HepG2 (cell line): ENCODE measurements around the gene RARG. TPM values are rescaled to one million over a fixed set of nuclear protein-coding genes. Genes with fewer than 3 reads are reported as not detected.

ENCODE experiments used
- ATAC-seq: fragments of 200-7000 bp; cut with Tn5 transposase; 3 replicates; pipeline ENCODE4 v1.9.1; 2020; ENCODE audit warnings: mild to moderate bottlenecking, moderate library complexity
- BruUV-seq: library from RNA; stranded (reverse); fragments of 400-500 nt; replicated peaks from 2 replicates; lab custom pipeline; 2021; lab: Mats Ljungman, UMichigan
- CTCF ChIA-PET: fragments of 300-600 bp; formaldehyde crosslinking; extraction: SDS; loops from one replicate; lab custom pipeline; 2021; ENCODE audit warnings: low total read pairs, inconsistent platforms, low intra/inter-chr PET ratio; lab: Yijun Ruan, JAX
- POLR2A ChIA-PET: fragments of 350-600 bp; sonication (Branson Sonifier 250); formaldehyde crosslinking; loops from one replicate; lab custom pipeline; 2020; ENCODE audit warnings: antibody characterized with exemption, inconsistent platforms; lab: Yijun Ruan, JAX
- DNase-seq: peaks from one replicate; pipeline ENCODE4 v3.0.0-alpha.2; 2015; ENCODE audit warnings: low spot score
- FAIRE-seq: peaks from 3 replicates; lab custom pipeline; 2011; peaks lifted over from hg19 to GRCh38; lab: Jason Lieb, UNC
- H2AFZ ChIP-seq: one replicate; pipeline ENCODE4 v1.6.1; 2011; ENCODE audit warnings: low read length, inconsistent platforms
- H3K27ac ChIP-seq: fragments of 300-600 bp; 3 replicates; pipeline ENCODE4 v1.8.0; 2011; ENCODE audit warnings: mixed run types, mild to moderate bottlenecking, mixed read lengths, low read length, inconsistent platforms; ENCODE audit not compliant: insufficient read depth; ENCODE audit errors: extremely low read length
- H3K27me3 ChIP-seq, 2 experiments: fragments of 200-600 bp in 1 of 2; 2 replicates in 1 of 2; 3 replicates in 1 of 2; pipeline versions ENCODE4 v1.6.0 to v1.8.0; 2011; ENCODE audit warnings: low read length in 2 of 2, mild to moderate bottlenecking in 2 of 2, moderate library complexity in 2 of 2, inconsistent platforms in 1 of 2; ENCODE audit not compliant: insufficient read depth in 2 of 2, control insufficient read depth in 1 of 2
- H3K36me3 ChIP-seq, 2 experiments: fragments of 200-600 bp in 1 of 2; replicated peaks in 1 of 2; 2 replicates in 1 of 2; 3 replicates in 1 of 2; pipeline versions ENCODE4 v1.5.1 to v1.8.0; 2011; ENCODE audit warnings: low read length in 2 of 2, inconsistent platforms in 1 of 2; ENCODE audit not compliant: insufficient read depth in 2 of 2, control insufficient read depth in 1 of 2
- H3K4me1 ChIP-seq: 2 replicates; pipeline ENCODE4 v1.5.1; 2012; ENCODE audit warnings: low read length, inconsistent platforms; ENCODE audit not compliant: insufficient read depth
- H3K4me2 ChIP-seq: 2 replicates; pipeline ENCODE4 v1.6.0; 2011; ENCODE audit warnings: low read depth, low read length, inconsistent platforms
- H3K4me3 ChIP-seq, 3 experiments: fragments of 200-600 bp in 1 of 3; sonication (generic), shearing (Covaris generic) in 1 of 3; replicated peaks in 1 of 3; 2 replicates each; pipeline ENCODE4 v1.5.1; 2011 to 2016; ENCODE audit warnings: low read length in 3 of 3, inconsistent platforms in 2 of 3, low read depth in 2 of 3, mild to moderate bottlenecking in 2 of 3, control low read depth in 1 of 3, mixed read lengths in 1 of 3; ENCODE audit not compliant: insufficient read depth in 1 of 3
- H3K79me2 ChIP-seq: one replicate; pipeline ENCODE4 v1.6.1; 2011; ENCODE audit warnings: low read length, inconsistent platforms; ENCODE audit not compliant: insufficient read depth
- H3K9ac ChIP-seq: 2 replicates; pipeline ENCODE4 v1.6.0; 2011; ENCODE audit warnings: mild to moderate bottlenecking, low read depth, low read length, inconsistent platforms; ENCODE audit not compliant: insufficient read depth
- H3K9me3 ChIP-seq: 2 replicates; pipeline ENCODE4 v1.5.1; 2012; ENCODE audit warnings: mild to moderate bottlenecking, low read length
- H4K20me1 ChIP-seq: 2 replicates; pipeline ENCODE4 v1.6.0; 2011; ENCODE audit warnings: inconsistent platforms, mild to moderate bottlenecking, low read length, moderate library complexity; ENCODE audit not compliant: insufficient read depth
- CENPT ChIP-seq: sonication (generic); formaldehyde crosslinking; IDR thresholded peaks from 2 replicates; pipeline ENCODE4 v1.8.0; 2022; ENCODE audit warnings: low read depth, mild to moderate bottlenecking, moderate library complexity, missing genetic modification reagents
- KDM1A ChIP-seq: IDR thresholded peaks from 2 replicates; pipeline ENCODE4 v1.6.1; 2016; ENCODE audit warnings: missing compliant biosample characterization
- RCOR2 ChIP-seq: IDR thresholded peaks from 2 replicates; pipeline ENCODE4 v1.6.1; 2016; ENCODE audit warnings: missing biosample characterization, missing genetic modification reagents
- RNF2 ChIP-seq: fragments of 450-650 bp; conservative IDR thresholded peaks from 2 replicates; pipeline ENCODE4 v1.6.1; 2016; ENCODE audit warnings: low read depth
- RXRB ChIP-seq: IDR thresholded peaks from 2 replicates; pipeline ENCODE4 v1.6.1; 2016; ENCODE audit warnings: borderline replicate concordance, missing genetic modification reagents, missing compliant biosample characterization
- SALL1 ChIP-seq: sonication (generic); formaldehyde crosslinking; IDR thresholded peaks from 2 replicates; pipeline ENCODE4 v1.8.0; 2022; ENCODE audit warnings: mild to moderate bottlenecking, missing genetic modification reagents
- ZFX ChIP-seq: sonication (generic); formaldehyde crosslinking; IDR thresholded peaks from 2 replicates; pipeline ENCODE4 v1.4.0; 2020; ENCODE audit warnings: mild to moderate bottlenecking, low read depth, missing genetic modification reagents, moderate library complexity
- ZNF644 ChIP-seq: IDR thresholded peaks from 2 replicates; pipeline ENCODE4 v1.6.1; 2016; ENCODE audit warnings: low read depth
- WGBS: methylation state at CpG from one replicate; pipeline ENCODE4 v1.1.6; 2017; ENCODE audit warnings: low lambda C conversion rate; 5-methylcytosine and 5-hydroxymethylcytosine counted together
- in situ Hi-C: cut with HindIII; loops from 2 replicates; pipeline ENCODE4 v1.10.0; 2017; ENCODE audit warnings: low pct_unique_long_range_greater_than_20kb; ENCODE audit not compliant: extremely low pct_ligation_motif_present
- intact Hi-C: fragments of 100-400 bp; cut with micrococcal nuclease; formaldehyde crosslinking; loops from one replicate; pipeline ENCODE4 v1.10.0; 2022; ENCODE audit not compliant: unreplicated experiment
- polyA plus RNA-seq, 8 experiments: library from polyadenylated mRNA; depleted of rRNA in 3 of 8; stranded (reverse) in 7 of 8; unstranded in 1 of 8; fragments of >200 nt; fragmentation: Illumina TruSeq in 4 of 8; extraction: Trizol in 4 of 8; gene quantifications; 2 replicates each; pipeline versions ENCODE4 v1.2.1 to v1.2.3, GENCODE V29; 2011 to 2016; ENCODE audit warnings: low read depth in 4 of 8, missing spikeins in 1 of 8, mixed read lengths in 1 of 8; ENCODE audit not compliant: insufficient read depth in 1 of 8
- total RNA-seq, 5 experiments: library from RNA; depleted of rRNA; stranded (reverse); fragments of >200 nt; fragmentation: Illumina TruSeq; extraction: Trizol; gene quantifications; 2 replicates each; pipeline ENCODE4 v1.2.3, GENCODE V29; 2016; ENCODE audit warnings: low read depth in 1 of 5
- TF ChIP-seq, protein P1 (sequence below): IDR thresholded peaks from 2 replicates; pipeline ENCODE4 v1.6.1; 2016; ENCODE audit warnings: mild to moderate bottlenecking

The RARG gene
- total and polyA plus RNA-seq, 2 of the 13 experiments (the other 11 are each of a cell fraction or from before 2014, with no cell fraction given), result 0.77 to 1.5 TPM

DNA sequence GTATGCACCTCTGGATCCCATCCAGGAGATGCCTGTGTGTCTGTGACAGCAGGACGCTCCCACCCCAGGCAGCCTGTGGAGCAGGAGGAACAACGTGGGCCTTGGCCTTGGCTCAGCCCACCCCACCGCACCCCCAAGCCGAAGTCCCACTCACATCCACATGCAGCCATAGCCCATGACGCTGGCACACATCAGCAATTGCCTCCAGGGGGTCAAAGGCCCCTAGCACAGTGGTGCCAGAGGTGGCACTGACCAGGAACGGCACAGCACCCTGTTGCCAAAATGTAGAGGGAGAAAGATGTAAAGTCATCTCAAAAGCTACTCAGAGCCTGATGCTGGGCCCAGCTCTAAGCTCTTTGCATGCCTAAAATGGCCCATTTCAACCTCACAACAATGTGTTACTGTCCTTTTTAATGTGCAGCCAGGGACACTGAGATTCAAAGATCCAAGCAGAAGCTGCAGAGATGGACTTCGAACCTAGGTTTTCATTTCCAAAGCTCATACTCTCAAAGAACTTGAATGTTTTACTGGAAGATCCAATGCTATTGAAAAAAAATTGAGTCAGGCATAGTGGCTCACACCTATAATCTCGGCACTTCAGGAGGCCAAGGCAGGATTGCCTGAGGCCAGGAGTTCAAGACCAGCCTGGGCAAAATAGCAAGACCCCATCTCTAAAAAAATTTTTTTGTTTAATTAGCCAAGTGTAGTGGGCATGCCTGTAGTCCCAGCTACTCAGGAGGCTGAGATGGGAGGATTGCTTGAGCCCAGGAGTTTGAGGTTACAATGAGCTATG, 70.7 kb downstream of the RARG start (continued):
- TF ChIP-seq, protein P1, sequence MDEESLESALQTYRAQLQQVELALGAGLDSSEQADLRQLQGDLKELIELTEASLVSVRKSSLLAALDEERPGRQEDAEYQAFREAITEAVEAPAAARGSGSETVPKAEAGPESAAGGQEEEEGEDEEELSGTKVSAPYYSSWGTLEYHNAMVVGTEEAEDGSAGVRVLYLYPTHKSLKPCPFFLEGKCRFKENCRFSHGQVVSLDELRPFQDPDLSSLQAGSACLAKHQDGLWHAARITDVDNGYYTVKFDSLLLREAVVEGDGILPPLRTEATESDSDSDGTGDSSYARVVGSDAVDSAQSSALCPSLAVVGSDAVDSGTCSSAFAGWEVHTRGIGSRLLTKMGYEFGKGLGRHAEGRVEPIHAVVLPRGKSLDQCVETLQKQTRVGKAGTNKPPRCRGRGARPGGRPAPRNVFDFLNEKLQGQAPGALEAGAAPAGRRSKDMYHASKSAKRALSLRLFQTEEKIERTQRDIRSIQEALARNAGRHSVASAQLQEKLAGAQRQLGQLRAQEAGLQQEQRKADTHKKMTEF, result peak; percentile 27; the same call in 1 of the 2 replicates
- no peak for TF ChIP-seq CENPT
- TF ChIP-seq RCOR2 (CRISPR knock-in tag), result peak; percentile 65; the same call in 1 of the 2 replicates
- peak; percentile 25; the same call in 1 of the 2 replicates for TF ChIP-seq SALL1 (CRISPR knock-in tag)
- TF ChIP-seq ZNF644 (CRISPR knock-in tag), result 0 out of 2 replicates have a peak, but pooled peaks have one; percentile 9
- peak; percentile 36; the same call in 1 of the 2 replicates for TF ChIP-seq KDM1A
- peak; percentile 26; the same call in 1 of the 2 replicates for TF ChIP-seq RXRB (CRISPR knock-in tag)

DNA sequence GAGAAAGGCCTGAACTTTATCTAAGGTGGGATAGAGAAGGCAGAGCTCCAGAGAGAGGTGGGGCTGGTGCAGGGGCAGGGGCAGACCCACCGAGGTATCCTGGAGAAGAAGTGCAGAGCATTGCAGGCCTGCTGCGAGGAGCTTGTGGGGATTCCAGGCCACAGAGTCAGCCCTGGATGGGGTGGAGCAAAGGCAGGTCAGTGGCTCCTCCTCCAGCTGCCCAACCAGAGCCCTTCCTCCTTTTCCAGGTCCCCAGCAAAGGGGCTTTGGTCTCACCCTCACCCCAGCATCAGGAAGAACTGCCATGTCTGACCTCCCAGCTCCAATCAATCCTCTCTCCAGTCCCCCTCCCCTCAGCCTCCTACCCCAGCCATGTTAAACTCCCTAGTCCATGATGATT, 71.3 kb downstream of the RARG start:
- Histone ChIP-seq H3K79me2 (no peaks in the 10 kb centered on the region), H3K4me1 (peaks cover 44% of the 10 kb centered on the region), H2AFZ (no peak overlapping the region), H3K9ac (no peak overlapping the region), H4K20me1 (no peaks in the 10 kb centered on the region), H3K4me2 (peak overlapping the region; percentile 50), H3K27ac (peak overlapping the region; percentile 53), H3K9me3 (no peaks in the 10 kb centered on the region), H3K36me3 (no peaks in the 10 kb centered on the region), H3K4me3 (peak overlapping the region in 1 of 3 experiments; percentile 17; a peak in 1 of 6 replicates), H3K27me3 (no peaks in the 10 kb centered on the region)
- ChIA-PET CTCF (interaction anchor here (1.4 to 4.1 kb wide), 2 partner anchors 28 to 30 kb away, joined by 3 to 23 read pairs; no protein-coding TSS in a partner anchor), POLR2A (interaction anchor here (0.9 to 4.5 kb wide), 9 partner anchors 14 to 135 kb away, joined by 3 to 34 read pairs (median 5); partner anchors contain the start of genes CSAD, PFDN5, SOAT2 and ZNF740)
- DNase-seq (no peak), ATAC-seq (peak; percentile 67), FAIRE-seq (no peak)
- TF ChIP-seq RNF2, result no peak
- 0 out of 2 replicates have a peak, but pooled peaks have one; percentile 5 for TF ChIP-seq ZFX (CRISPR knock-in tag)
- BruUV-seq, result no TSS peak
- intact Hi-C loops, result no loop called here
- WGBS, result 26% methylated on average over 2 of the region's 2 CpGs
- in situ Hi-C loops, result no loop called here

Other genes starting within 250 kb of the RARG start
- 548 and 779 TPM in 2 replicates for gene EIF4B, start 225.8 kb downstream of the RARG start, total RNA-seq (2016; rRNA removed; fragmentation: Illumina TruSeq; extraction: Trizol)
- gene EIF4B, start 225.8 kb downstream of the RARG start, polyA plus RNA-seq (2011; rRNA removed), result 327 and 416 TPM in 2 replicates
- gene TNS2, start 182.1 kb downstream of the RARG start, total RNA-seq (2016; rRNA removed; fragmentation: Illumina TruSeq; extraction: Trizol), result 3.2 and 8.9 TPM in 2 replicates
- gene TNS2, start 182.1 kb downstream of the RARG start, polyA plus RNA-seq (2011; rRNA removed), result 18.0 and 20.4 TPM in 2 replicates
- gene SPRYD3, start 152.8 kb downstream of the RARG start, total RNA-seq (2016; rRNA removed; fragmentation: Illumina TruSeq; extraction: Trizol), result 9.0 and 9.2 TPM in 2 replicates
- gene SPRYD3, start 152.8 kb downstream of the RARG start, polyA plus RNA-seq (2011; rRNA removed), result 9.2 and 10.7 TPM in 2 replicates
- gene IGFBP6, start 134.5 kb downstream of the RARG start, total RNA-seq (2016; rRNA removed; fragmentation: Illumina TruSeq; extraction: Trizol), result 2.1 and 3.9 TPM in 2 replicates
- 22.6 and 25.2 TPM in 2 replicates for gene IGFBP6, start 134.5 kb downstream of the RARG start, polyA plus RNA-seq (2011; rRNA removed)
- 6.1 and 14.9 TPM in 2 replicates for gene SOAT2, start 128.7 kb downstream of the RARG start, total RNA-seq (2016; rRNA removed; fragmentation: Illumina TruSeq; extraction: Trizol)
- gene SOAT2, start 128.7 kb downstream of the RARG start, polyA plus RNA-seq (2011; rRNA removed), result 108 and 131 TPM in 2 replicates
- gene ZNF740, start 51.5 kb downstream of the RARG start, total RNA-seq (2016; rRNA removed; fragmentation: Illumina TruSeq; extraction: Trizol), result 15.0 and 16.9 TPM in 2 replicates
- 19.0 and 22.0 TPM in 2 replicates for gene ZNF740, start 51.5 kb downstream of the RARG start, polyA plus RNA-seq (2011; rRNA removed)
- gene CSAD, start 51.3 kb downstream of the RARG start, total RNA-seq (2016; rRNA removed; fragmentation: Illumina TruSeq; extraction: Trizol), result 2.7 and 7.2 TPM in 2 replicates
- 23.5 and 25.2 TPM in 2 replicates for gene CSAD, start 51.3 kb downstream of the RARG start, polyA plus RNA-seq (2011; rRNA removed)
- gene ITGB7, start 25.0 kb downstream of the RARG start, total RNA-seq (2016; rRNA removed; fragmentation: Illumina TruSeq; extraction: Trizol), result 0.13 and 0.18 TPM in 2 replicates
- gene ITGB7, start 25.0 kb downstream of the RARG start, polyA plus RNA-seq (2011; rRNA removed), result 0.14 and 0.16 TPM in 2 replicates
- gene ESPL1, start 36.1 kb upstream of the RARG start, total RNA-seq (2016; rRNA removed; fragmentation: Illumina TruSeq; extraction: Trizol), result 11.5 and 11.6 TPM in 2 replicates
- 5.3 and 5.8 TPM in 2 replicates for gene ESPL1, start 36.1 kb upstream of the RARG start, polyA plus RNA-seq (2011; rRNA removed)
- gene PFDN5, start 63.3 kb upstream of the RARG start, total RNA-seq (2016; rRNA removed; fragmentation: Illumina TruSeq; extraction: Trizol), result 462 and 578 TPM in 2 replicates
- gene PFDN5, start 63.3 kb upstream of the RARG start, polyA plus RNA-seq (2011; rRNA removed), result 440 and 449 TPM in 2 replicates
- gene MYG1, start 67.5 kb upstream of the RARG start, total RNA-seq (2016; rRNA removed; fragmentation: Illumina TruSeq; extraction: Trizol), result 58.0 and 62.6 TPM in 2 replicates
- gene MYG1, start 67.5 kb upstream of the RARG start, polyA plus RNA-seq (2011; rRNA removed), result 38.6 and 40.7 TPM in 2 replicates
- 47.6 and 49.9 TPM in 2 replicates for gene AAAS, start 89.4 kb upstream of the RARG start, total RNA-seq (2016; rRNA removed; fragmentation: Illumina TruSeq; extraction: Trizol)
- 52.0 and 54.0 TPM in 2 replicates for gene AAAS, start 89.4 kb upstream of the RARG start, polyA plus RNA-seq (2011; rRNA removed)
- gene SP7, start 104.1 kb upstream of the RARG start, total RNA-seq (2016; rRNA removed; fragmentation: Illumina TruSeq; extraction: Trizol), result not detected in 2 replicates
- not detected in 2 replicates for gene SP7, start 104.1 kb upstream of the RARG start, polyA plus RNA-seq (2011; rRNA removed)
- 27.5 and 46.7 TPM in 2 replicates for gene SP1, start 148.0 kb upstream of the RARG start, total RNA-seq (2016; rRNA removed; fragmentation: Illumina TruSeq; extraction: Trizol)
- gene SP1, start 148.0 kb upstream of the RARG start, polyA plus RNA-seq (2011; rRNA removed), result 26.5 and 27.3 TPM in 2 replicates
- 0.58 and 0.90 TPM in 2 replicates for gene AMHR2, start 191.6 kb upstream of the RARG start, total RNA-seq (2016; rRNA removed; fragmentation: Illumina TruSeq; extraction: Trizol)
- gene AMHR2, start 191.6 kb upstream of the RARG start, polyA plus RNA-seq (2011; rRNA removed), result 0.24 and 0.50 TPM in 2 replicates
- gene PRR13, start 209.5 kb upstream of the RARG start, total RNA-seq (2016; rRNA removed; fragmentation: Illumina TruSeq; extraction: Trizol), result 102 and 109 TPM in 2 replicates
- gene PRR13, start 209.5 kb upstream of the RARG start, polyA plus RNA-seq (2011; rRNA removed), result 65.0 and 70.4 TPM in 2 replicates
- gene PCBP2, start 219.9 kb upstream of the RARG start, total RNA-seq (2016; rRNA removed; fragmentation: Illumina TruSeq; extraction: Trizol), result 154 and 265 TPM in 2 replicates
- 345 and 390 TPM in 2 replicates for gene PCBP2, start 219.9 kb upstream of the RARG start, polyA plus RNA-seq (2011; rRNA removed)